K562 (cell line): ENCODE measurements around the gene MACROD2. TPM values are rescaled to one million over a fixed set of nuclear protein-coding genes. Genes with fewer than 3 reads are reported as not detected.

Experiments
- ATAC-seq: fragments of 200-7000 bp; cut with Tn5 transposase; 3 replicates; pipeline ENCODE4 v1.9.1; 2020; ENCODE audit warnings: moderate library complexity
- BruUV-seq: library from RNA; stranded (reverse); fragments of 400-500 nt; replicated peaks from 2 replicates; lab custom pipeline; 2021; lab: Mats Ljungman, UMichigan
- CTCF ChIA-PET: fragments of 300-600 bp; formaldehyde crosslinking; extraction: SDS; loops from one replicate; lab custom pipeline; 2021; ENCODE audit warnings: low intra/inter-chr PET ratio; lab: Yijun Ruan, JAX
- POLR2A ChIA-PET: fragments of 300-600, 350-650 bp; sonication (Branson Sonifier 250); formaldehyde crosslinking; extraction: SDS; loops from one replicate; lab custom pipeline; 2021; ENCODE audit warnings: antibody characterized with exemption, inconsistent platforms; lab: Yijun Ruan, JAX
- DNase-seq, 4 experiments: peaks; one replicate each; pipeline versions ENCODE4 v3.0.0 to v3.0.0-alpha.2; 2011 to 2018; ENCODE audit warnings: low spot score in 3 of 4, mixed read lengths in 3 of 4; ENCODE audit errors: extremely low read depth in 1 of 4
- FAIRE-seq: peaks from 2 replicates; lab custom pipeline; 2011; peaks lifted over from hg19 to GRCh38; lab: Jason Lieb, UNC
- H2AFZ ChIP-seq: 2 replicates; pipeline ENCODE4 v1.6.0; 2011; ENCODE audit warnings: low read depth, low read length, control low read depth, inconsistent platforms
- H3K27ac ChIP-seq: fragments of 200-600 bp; 3 replicates; pipeline ENCODE4 v1.8.0; 2011; ENCODE audit warnings: low read depth, mild to moderate bottlenecking, control low read depth, inconsistent platforms, low read length, moderate library complexity, mixed read lengths; ENCODE audit errors: extremely low read depth
- H3K27me3 ChIP-seq, 2 experiments: fragments of 300-600 bp in 1 of 2; 2 replicates in 1 of 2; 3 replicates in 1 of 2; pipeline versions ENCODE4 v1.6.0 to v1.8.0; 2011; ENCODE audit warnings: inconsistent platforms in 2 of 2, low read length in 2 of 2, mild to moderate bottlenecking in 1 of 2, mixed read lengths in 1 of 2, moderate library complexity in 1 of 2; ENCODE audit not compliant: control insufficient read depth in 2 of 2, insufficient read depth in 2 of 2
- H3K36me3 ChIP-seq: fragments of 300-600 bp; 3 replicates; pipeline ENCODE4 v1.8.0; 2011; ENCODE audit warnings: mild to moderate bottlenecking, low read length, inconsistent platforms; ENCODE audit not compliant: control insufficient read depth, insufficient read depth
- H3K4me1 ChIP-seq, 2 experiments: fragments of 200-600 bp in 1 of 2; replicated peaks in 1 of 2; 2 replicates in 1 of 2; 3 replicates in 1 of 2; pipeline versions ENCODE4 v1.5.1 to v1.8.0; 2011; ENCODE audit warnings: inconsistent platforms in 2 of 2, low read length in 2 of 2, mild to moderate bottlenecking in 1 of 2, mixed read lengths in 1 of 2, moderate library complexity in 1 of 2; ENCODE audit not compliant: control insufficient read depth in 2 of 2, insufficient read depth in 2 of 2
- H3K4me2 ChIP-seq: 2 replicates; pipeline ENCODE4 v1.6.1; 2011; ENCODE audit warnings: low read length, control low read depth, inconsistent platforms, mixed read lengths; ENCODE audit not compliant: insufficient read depth
- H3K4me3 ChIP-seq: fragments of 200-600 bp; sonication (generic), shearing (Covaris generic); 2 replicates; pipeline ENCODE4 v1.5.1; 2016; ENCODE audit warnings: control low read depth, inconsistent platforms
- H3K79me2 ChIP-seq: fragments of 200-600 bp; 3 replicates; pipeline ENCODE4 v1.8.0; 2011; ENCODE audit warnings: low read length, inconsistent platforms; ENCODE audit not compliant: control insufficient read depth, insufficient read depth
- H3K9ac ChIP-seq, 2 experiments: 2 replicates each; pipeline versions ENCODE4 v1.6.0 to v1.6.1; 2011; ENCODE audit warnings: low read depth in 2 of 2, low read length in 2 of 2, control low read depth in 1 of 2, inconsistent platforms in 1 of 2, mild to moderate bottlenecking in 1 of 2, mixed read lengths in 1 of 2; ENCODE audit not compliant: insufficient read depth in 1 of 2
- H3K9me1 ChIP-seq: one replicate; pipeline ENCODE4 v1.6.0; 2011; ENCODE audit warnings: inconsistent platforms, mild to moderate bottlenecking, low read length, moderate library complexity; ENCODE audit not compliant: control insufficient read depth, insufficient read depth
- H3K9me3 ChIP-seq: replicated peaks from 2 replicates; pipeline ENCODE4 v1.5.1; 2011; ENCODE audit warnings: low read depth, low read length, inconsistent platforms; ENCODE audit not compliant: control insufficient read depth, insufficient read depth
- H4K20me1 ChIP-seq: replicated peaks from 2 replicates; pipeline ENCODE4 v1.6.1; 2011; ENCODE audit warnings: low read length, inconsistent platforms, mixed read lengths; ENCODE audit not compliant: control insufficient read depth, insufficient read depth
- ELF1 ChIP-seq: fragments of 200-800 bp; sonication (Bioruptor generic); IDR thresholded peaks from 2 replicates; pipeline ENCODE4 v1.6.1; 2016; ENCODE audit warnings: missing genetic modification characterization, missing compliant biosample characterization
- ESRRB ChIP-seq: fragments of 250-450 bp; sonication (Bioruptor Pico); IDR thresholded peaks from 2 replicates; pipeline ENCODE4 v1.5.0; 2020; ENCODE audit warnings: mild to moderate bottlenecking, moderate library complexity, borderline replicate concordance
- GATA2 ChIP-seq: sonication (generic); formaldehyde crosslinking; IDR thresholded peaks from 2 replicates; pipeline ENCODE4 v1.4.0; 2020; ENCODE audit warnings: mild to moderate bottlenecking, missing genetic modification reagents
- HMGN3 ChIP-seq: IDR thresholded peaks from 2 replicates; pipeline ENCODE4 v1.6.1; 2011; ENCODE audit warnings: borderline replicate concordance, low read depth, mild to moderate bottlenecking, mixed read lengths, low read length; ENCODE audit not compliant: insufficient read length; ENCODE audit errors: extremely low read depth
- JUN ChIP-seq, 2 experiments: sonication (generic) in 1 of 2; formaldehyde crosslinking in 1 of 2; IDR thresholded peaks; 2 replicates each; pipeline versions ENCODE4 v1.6.1 to v1.8.0; 2012 to 2022; ENCODE audit warnings: borderline replicate concordance in 2 of 2, mild to moderate bottlenecking in 2 of 2, improper control_type of control experiment in 1 of 2, low read depth in 1 of 2, low read length in 1 of 2, missing genetic modification reagents in 1 of 2
- MCM5 ChIP-seq: fragments of 450-650 bp; IDR thresholded peaks from 2 replicates; pipeline ENCODE4 v1.6.1; 2016; ENCODE audit warnings: low read depth
- MECOM ChIP-seq: fragments of 250-450 bp; sonication (Bioruptor Pico); IDR thresholded peaks from 2 replicates; pipeline ENCODE4 v1.8.0; 2022; ENCODE audit warnings: inconsistent platforms
- MITF ChIP-seq: IDR thresholded peaks from 2 replicates; pipeline ENCODE4 v1.6.1; 2014; ENCODE audit warnings: antibody characterized with exemption
- MXI1 ChIP-seq: IDR thresholded peaks from 2 replicates; pipeline ENCODE4 v1.6.1; 2011; ENCODE audit warnings: low read depth, mild to moderate bottlenecking, improper control_type of control experiment, low read length
- NR2F6 ChIP-seq: fragments of 450-650 bp; formaldehyde crosslinking; IDR thresholded peaks from 2 replicates; pipeline ENCODE4 v1.4.0; 2020; ENCODE audit warnings: mild to moderate bottlenecking
- SMC3 ChIP-seq: conservative IDR thresholded peaks from 2 replicates; pipeline ENCODE4 v1.6.1; 2011; ENCODE audit warnings: low read depth, low read length, improper control_type of control experiment; ENCODE audit not compliant: insufficient read depth
- XRCC3 ChIP-seq: fragments of 450-650 bp; IDR thresholded peaks from 2 replicates; pipeline ENCODE4 v1.6.1; 2017; ENCODE audit warnings: mild to moderate bottlenecking, moderate library complexity
- ZNF140 ChIP-seq: fragments of 250-450 bp; sonication (Bioruptor Pico); IDR thresholded peaks from 2 replicates; pipeline ENCODE4 v1.8.0; 2021; ENCODE audit warnings: moderate library complexity, mild to moderate bottlenecking, inconsistent platforms
- ZNF23 ChIP-seq: fragments of 250-450 bp; sonication (Bioruptor Pico); IDR thresholded peaks from 2 replicates; pipeline ENCODE4 v1.4.0; 2020; ENCODE audit warnings: mild to moderate bottlenecking
- ZNF583 ChIP-seq: fragments of 250-450 bp; sonication (Bioruptor Pico); IDR thresholded peaks from 2 replicates; pipeline ENCODE4 v1.4.0; 2020
- ZZZ3 ChIP-seq: fragments of 450-650 bp; IDR thresholded peaks from 2 replicates; pipeline ENCODE4 v1.6.1; 2016; ENCODE audit warnings: antibody characterized with exemption, mild to moderate bottlenecking, moderate library complexity
- WGBS: fragments of 100-300 bp; shearing (Covaris generic); methylation state at CpG from one replicate; pipeline ENCODE4 v1.1.6; 2016; ENCODE audit warnings: low coverage, mixed read lengths; ENCODE audit not compliant: insufficient coverage; ENCODE audit errors: missing lambda C conversion rate; 5-methylcytosine and 5-hydroxymethylcytosine counted together
- in situ Hi-C: fragments of 300-500 bp; cut with MboI; formaldehyde crosslinking; loops from 4 replicates; pipeline ENCODE4 v1.15.0; 2018; ENCODE audit warnings: inconsistent platforms, mixed read lengths
- intact Hi-C: fragments of 100-400 bp; cut with micrococcal nuclease; formaldehyde crosslinking; loops from 2 replicates; pipeline ENCODE4 v1.14.2; 2022
- polyA plus RNA-seq, 8 experiments: library from polyadenylated mRNA; depleted of rRNA in 4 of 8; stranded (reverse) in 5 of 8; unstranded in 3 of 8; fragments of >200 nt; fragmentation: Nextera tagmentation in 2 of 8; fragmentation: Illumina TruSeq in 1 of 8; extraction: Ambion mirVana in 2 of 8; extraction: Trizol in 1 of 8; gene quantifications; 2 replicates each; pipeline versions ENCODE4 v1.2.1 to v1.2.3, GENCODE V29; 2011 to 2014; ENCODE audit warnings: inconsistent platforms in 1 of 8, missing spikeins in 1 of 8
- total RNA-seq, 7 experiments: library from RNA; depleted of rRNA in 6 of 7; stranded (reverse); fragments of >200 nt in 6 of 7; fragmentation: Illumina TruSeq in 2 of 7; extraction: Trizol in 2 of 7; gene quantifications; 2 replicates each; pipeline versions ENCODE4 v1.2.1 to v1.2.3, GENCODE V29; 2011 to 2021; ENCODE audit warnings: low replicate concordance in 1 of 7
- TF ChIP-seq, protein P1 (sequence below): fragments of 450-650 bp; conservative IDR thresholded peaks from 2 replicates; pipeline ENCODE4 v1.6.1; 2016; ENCODE audit warnings: missing genetic modification characterization, low read depth, mild to moderate bottlenecking, missing compliant biosample characterization, moderate library complexity
- TF ChIP-seq, protein P2 (sequence below), 2 experiments: fragments of 450-650 bp; IDR thresholded peaks; 2 replicates each; pipeline ENCODE4 v1.6.1; 2018; ENCODE audit warnings: mild to moderate bottlenecking in 2 of 2, low read depth in 1 of 2; ENCODE audit not compliant: partially characterized antibody in 2 of 2

Gene MACROD2
- total and polyA plus RNA-seq, 9 of the 15 experiments (the other 6 are each of a cell fraction or from before 2014, with no cell fraction given), result not detected

DNA sequence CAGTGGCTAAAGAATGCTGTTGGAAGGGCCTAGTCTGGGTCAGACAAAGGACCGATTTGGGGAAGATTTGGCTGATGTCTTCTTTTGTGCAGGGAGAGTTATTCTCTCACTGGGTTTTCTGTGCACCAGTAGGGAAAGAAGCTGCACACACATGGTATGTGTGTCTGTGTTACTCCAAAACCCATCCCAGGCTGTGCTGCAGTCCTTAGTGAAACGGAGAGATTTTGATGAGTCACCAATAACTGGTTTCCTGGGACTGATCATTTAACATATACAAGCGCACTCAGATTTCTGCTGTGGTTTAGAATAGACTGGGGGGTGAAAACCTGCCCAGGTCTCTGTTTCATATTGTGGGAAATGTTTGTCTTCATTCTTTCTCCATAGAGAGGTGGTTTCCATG is 1528.1 kb downstream of the MACROD2 start:
- TF ChIP-seq SMC3, result no peak
- no peak for TF ChIP-seq GATA2 (CRISPR knock-in tag)
- TF ChIP-seq MITF, result no peak
- TF ChIP-seq ZNF583 (CRISPR knock-in tag), result no peak
- TF ChIP-seq, protein P1, sequence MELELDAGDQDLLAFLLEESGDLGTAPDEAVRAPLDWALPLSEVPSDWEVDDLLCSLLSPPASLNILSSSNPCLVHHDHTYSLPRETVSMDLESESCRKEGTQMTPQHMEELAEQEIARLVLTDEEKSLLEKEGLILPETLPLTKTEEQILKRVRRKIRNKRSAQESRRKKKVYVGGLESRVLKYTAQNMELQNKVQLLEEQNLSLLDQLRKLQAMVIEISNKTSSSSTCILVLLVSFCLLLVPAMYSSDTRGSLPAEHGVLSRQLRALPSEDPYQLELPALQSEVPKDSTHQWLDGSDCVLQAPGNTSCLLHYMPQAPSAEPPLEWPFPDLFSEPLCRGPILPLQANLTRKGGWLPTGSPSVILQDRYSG (tag), result no peak
- TF ChIP-seq, protein P2, sequence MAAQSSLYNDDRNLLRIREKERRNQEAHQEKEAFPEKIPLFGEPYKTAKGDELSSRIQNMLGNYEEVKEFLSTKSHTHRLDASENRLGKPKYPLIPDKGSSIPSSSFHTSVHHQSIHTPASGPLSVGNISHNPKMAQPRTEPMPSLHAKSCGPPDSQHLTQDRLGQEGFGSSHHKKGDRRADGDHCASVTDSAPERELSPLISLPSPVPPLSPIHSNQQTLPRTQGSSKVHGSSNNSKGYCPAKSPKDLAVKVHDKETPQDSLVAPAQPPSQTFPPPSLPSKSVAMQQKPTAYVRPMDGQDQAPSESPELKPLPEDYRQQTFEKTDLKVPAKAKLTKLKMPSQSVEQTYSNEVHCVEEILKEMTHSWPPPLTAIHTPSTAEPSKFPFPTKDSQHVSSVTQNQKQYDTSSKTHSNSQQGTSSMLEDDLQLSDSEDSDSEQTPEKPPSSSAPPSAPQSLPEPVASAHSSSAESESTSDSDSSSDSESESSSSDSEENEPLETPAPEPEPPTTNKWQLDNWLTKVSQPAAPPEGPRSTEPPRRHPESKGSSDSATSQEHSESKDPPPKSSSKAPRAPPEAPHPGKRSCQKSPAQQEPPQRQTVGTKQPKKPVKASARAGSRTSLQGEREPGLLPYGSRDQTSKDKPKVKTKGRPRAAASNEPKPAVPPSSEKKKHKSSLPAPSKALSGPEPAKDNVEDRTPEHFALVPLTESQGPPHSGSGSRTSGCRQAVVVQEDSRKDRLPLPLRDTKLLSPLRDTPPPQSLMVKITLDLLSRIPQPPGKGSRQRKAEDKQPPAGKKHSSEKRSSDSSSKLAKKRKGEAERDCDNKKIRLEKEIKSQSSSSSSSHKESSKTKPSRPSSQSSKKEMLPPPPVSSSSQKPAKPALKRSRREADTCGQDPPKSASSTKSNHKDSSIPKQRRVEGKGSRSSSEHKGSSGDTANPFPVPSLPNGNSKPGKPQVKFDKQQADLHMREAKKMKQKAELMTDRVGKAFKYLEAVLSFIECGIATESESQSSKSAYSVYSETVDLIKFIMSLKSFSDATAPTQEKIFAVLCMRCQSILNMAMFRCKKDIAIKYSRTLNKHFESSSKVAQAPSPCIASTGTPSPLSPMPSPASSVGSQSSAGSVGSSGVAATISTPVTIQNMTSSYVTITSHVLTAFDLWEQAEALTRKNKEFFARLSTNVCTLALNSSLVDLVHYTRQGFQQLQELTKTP (IDR thresholded peaks at IDR 0.05; ENCODE audit: low read depth in 1 of 2, partially characterized antibody in 2 of 2), result no peak
- TF ChIP-seq MECOM (CRISPR knock-in tag), result no peak
- TF ChIP-seq MXI1, result no peak
- TF ChIP-seq MCM5, result no peak
- TF ChIP-seq NR2F6 (CRISPR knock-in tag), result no peak
- TF ChIP-seq ESRRB (CRISPR knock-in tag), result no peak
- TF ChIP-seq ELF1, result no peak
- TF ChIP-seq XRCC3, result no peak
- TF ChIP-seq ZNF23, result no peak
- no peak for TF ChIP-seq JUN (IDR thresholded peaks at IDR 0.05; ENCODE audit: borderline replicate concordance, low read depth, low read length)
- TF ChIP-seq JUN (CRISPR knock-in tag; IDR thresholded peaks at IDR 0.05; ENCODE audit: borderline replicate concordance), result no peak
- TF ChIP-seq ZZZ3, result no peak
- no peak for TF ChIP-seq HMGN3
- TF ChIP-seq ZNF140 (CRISPR knock-in tag), result no peak
- no peak overlapping the region for H3K27ac ChIP-seq
- BruUV-seq, result no TSS peak
- intact Hi-C loops (no loop called here), in situ Hi-C loops (no loop called here)
- no peak overlapping the region for H2AFZ ChIP-seq
- H3K4me2 ChIP-seq, result no peak overlapping the region
- H3K9ac ChIP-seq, result no peak overlapping the region
- H3K9me3 ChIP-seq, result no peaks in the 10 kb centered on the region
- FAIRE-seq, result no peak
- POLR2A ChIA-PET, result no interaction called here
- no peaks in the 10 kb centered on the region for H3K4me1 ChIP-seq
- ATAC-seq, result no peak
- DNase-seq, result no peak
- no peaks in the 10 kb centered on the region for H3K36me3 ChIP-seq
- H4K20me1 ChIP-seq, result no peaks in the 10 kb centered on the region
- no peak overlapping the region for H3K4me3 ChIP-seq
- H3K9me1 ChIP-seq, result no peaks in the 10 kb centered on the region
- CTCF ChIA-PET, result no interaction called here
- 13% methylated on average over 3 of the region's 3 CpGs for WGBS
- H3K27me3 ChIP-seq, result no peaks in the 10 kb centered on the region
- no peaks in the 10 kb centered on the region for H3K79me2 ChIP-seq
